Activated CD8-positive, alpha-beta memory T cell treated with anti-CD3 and anti-CD28 coated beads for 24 hours (primary cell): ENCODE measurements around the gene CYP11A1.

Source experiments
- DNase-seq: peaks from one replicate; pipeline ENCODE4 v3.0.0-alpha.2; 2020

The CYP11A1 gene

GRCh38 chr15:74367296-74367854, at the start of gene CYP11A1:
CYP11A1 (minus strand) TSS chr15:74367646; CDS start chr15:74367585, 61 bp downstream.
- peak; percentile 51 for DNase-seq

- no peak for DNase-seq
These were observed 49.8 kb upstream of the CYP11A1 start for GRCh38 chr15:74417225-74417624.

GRCh38 chr15:74415966-74416916, 48.8 kb upstream of the CYP11A1 start:
- no peak for DNase-seq

GRCh38 chr15:74414603-74415338, 47.3 kb upstream of the CYP11A1 start:
- no peak for DNase-seq

DNA sequence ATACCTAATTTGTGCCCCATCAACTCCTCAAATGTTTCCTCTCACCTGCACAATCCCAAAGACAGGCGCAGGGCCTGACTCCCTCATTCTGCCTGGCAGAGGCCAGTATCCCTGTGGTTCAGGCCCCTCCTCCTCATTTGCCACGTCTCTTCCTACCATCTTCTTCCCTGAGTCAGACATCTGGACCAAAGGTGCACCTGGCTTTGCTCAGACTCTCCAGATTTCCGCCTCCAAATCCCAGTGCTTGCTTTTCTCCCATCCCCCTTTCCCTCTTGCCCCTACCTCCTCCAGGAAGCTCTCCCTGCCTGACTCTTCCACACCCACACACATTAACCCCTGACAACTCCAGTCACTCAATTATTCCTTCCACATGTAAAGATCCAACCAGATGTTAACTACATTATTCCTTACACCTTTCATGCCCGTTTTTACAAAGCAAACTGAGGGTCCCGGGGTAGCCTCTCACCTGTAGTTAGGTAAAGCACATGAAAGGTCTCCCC, 46.7 kb upstream of the CYP11A1 start:
- no peak for DNase-seq

DNA sequence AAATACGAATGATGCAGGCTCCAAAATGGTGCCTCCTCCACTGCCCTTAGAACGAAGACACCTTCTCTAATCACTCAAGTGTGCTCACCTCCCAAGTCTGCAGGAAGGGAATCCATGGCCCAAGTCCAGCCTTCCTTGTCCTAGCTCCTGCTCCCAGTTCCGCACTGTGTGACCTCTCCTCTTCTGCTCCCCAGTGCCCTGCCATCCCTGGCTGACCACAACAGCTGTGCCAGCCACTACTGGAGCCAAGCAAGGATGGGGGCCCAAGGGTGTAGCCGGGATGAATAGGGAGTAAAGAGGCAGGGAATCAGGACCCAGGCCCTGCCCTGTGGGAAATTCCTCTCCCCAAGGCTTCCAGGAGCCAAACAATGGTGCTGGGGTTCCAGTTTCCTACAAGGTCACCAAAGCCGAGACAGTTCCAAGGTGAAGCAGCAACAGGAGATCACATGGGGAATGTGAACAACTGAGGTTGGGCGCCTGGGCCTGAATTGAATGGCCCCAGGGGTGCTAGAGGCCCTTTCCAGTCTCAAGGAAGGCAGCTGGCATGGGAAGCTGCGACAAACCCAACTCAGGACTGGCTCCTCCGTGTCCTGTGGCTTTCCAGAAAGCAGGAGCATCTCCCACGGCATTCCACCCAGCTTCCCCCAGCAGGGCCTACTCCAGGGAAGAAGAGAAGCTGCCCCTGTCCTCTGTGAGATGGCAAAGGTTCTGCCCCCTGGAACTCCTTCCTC, 46.1 kb upstream of the CYP11A1 start:
- no peak for DNase-seq

- DNase-seq, result no peak
These were observed 44.7 kb upstream of the CYP11A1 start for GRCh38 chr15:74412159-74412558.

DNA sequence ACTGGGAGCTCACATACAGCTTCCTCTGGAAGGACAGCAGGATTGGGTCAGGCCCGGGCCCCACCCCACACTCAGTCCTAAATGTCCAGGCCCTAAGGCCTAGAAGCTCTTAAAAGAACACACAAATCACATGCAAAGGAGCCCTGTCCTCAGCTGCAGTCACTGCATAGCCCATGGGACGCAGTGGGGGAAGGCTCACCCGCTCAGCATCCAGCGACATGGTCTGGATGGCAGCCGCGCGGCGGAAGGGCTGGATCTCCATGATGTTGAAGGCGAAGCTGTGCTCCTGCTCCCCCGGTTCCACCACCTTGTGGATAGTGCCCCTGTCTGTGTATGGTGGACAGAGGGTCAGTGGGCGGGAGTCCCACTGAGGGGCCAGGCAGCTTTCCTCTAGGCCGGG, 44.2 kb upstream of the CYP11A1 start:
- DNase-seq, result no peak

DNA sequence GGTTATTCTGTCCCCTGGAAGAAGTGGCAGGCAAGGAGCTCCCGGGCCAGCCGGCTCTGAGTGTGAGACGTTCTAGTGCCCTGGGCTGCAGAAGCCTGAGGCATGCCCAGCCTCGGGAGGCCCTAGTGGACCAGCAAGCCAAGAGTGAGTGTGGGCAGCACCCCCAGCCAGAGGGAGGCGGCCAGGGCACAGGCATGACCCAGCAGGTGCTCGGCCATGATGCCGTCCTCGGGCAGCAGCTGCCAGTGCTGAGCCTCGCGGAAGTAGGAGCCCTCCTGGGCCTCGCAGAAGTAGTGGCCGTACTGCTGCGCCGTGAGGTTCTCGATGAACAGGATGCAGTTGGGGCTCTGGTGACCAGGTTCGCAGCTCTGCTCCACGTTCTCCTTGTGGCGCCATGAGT, 43.1 kb upstream of the CYP11A1 start:
- DNase-seq, result no peak

DNA sequence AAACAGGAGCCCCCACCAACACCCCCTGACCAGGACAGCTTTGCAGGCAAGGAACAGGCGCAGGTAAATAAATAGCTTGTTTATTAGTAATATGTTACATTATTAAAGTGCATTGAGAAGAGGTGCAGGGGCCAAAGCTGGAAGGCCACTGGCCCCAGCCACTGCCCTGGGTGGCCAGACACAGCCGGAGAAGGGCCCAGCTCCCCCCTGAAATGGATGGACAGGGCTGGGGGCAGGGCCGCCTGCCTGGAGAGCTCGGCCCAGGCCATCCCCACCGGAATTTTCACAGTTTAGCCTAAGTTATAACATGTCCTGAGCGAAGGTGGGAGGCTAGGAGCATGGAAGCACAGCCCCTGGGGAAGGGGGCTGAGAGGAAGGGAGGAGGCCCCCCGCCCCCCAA, 41.8 kb upstream of the CYP11A1 start:
- no peak for DNase-seq

GRCh38 chr15:74408815-74409214, 41.4 kb upstream of the CYP11A1 start:
- no peak for DNase-seq

GRCh38 chr15:74408385-74408784, 40.9 kb upstream of the CYP11A1 start:
- DNase-seq, result no peak

GRCh38 chr15:74406992-74407705, 39.7 kb upstream of the CYP11A1 start:
- DNase-seq, result no peak

DNA sequence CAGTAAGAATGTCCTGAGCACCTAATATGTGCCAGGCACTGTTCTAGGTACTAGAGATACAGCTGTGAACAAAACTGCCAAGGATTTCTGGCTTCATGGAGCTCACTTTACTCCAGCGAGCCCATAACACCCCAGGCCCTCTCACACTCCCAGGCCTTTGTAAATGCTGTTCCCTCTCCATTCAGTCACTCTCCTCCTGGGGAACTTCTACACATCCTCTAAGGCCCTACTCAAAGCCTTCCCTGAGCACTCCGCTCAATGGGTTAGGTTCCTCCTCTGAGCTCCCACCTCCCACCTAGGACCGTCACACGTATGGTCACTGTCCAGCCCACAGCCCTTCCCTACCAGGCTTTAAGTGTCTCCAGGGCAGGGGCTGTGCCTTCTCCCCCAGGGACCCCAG, 39.1 kb upstream of the CYP11A1 start:
- no peak for DNase-seq

DNA sequence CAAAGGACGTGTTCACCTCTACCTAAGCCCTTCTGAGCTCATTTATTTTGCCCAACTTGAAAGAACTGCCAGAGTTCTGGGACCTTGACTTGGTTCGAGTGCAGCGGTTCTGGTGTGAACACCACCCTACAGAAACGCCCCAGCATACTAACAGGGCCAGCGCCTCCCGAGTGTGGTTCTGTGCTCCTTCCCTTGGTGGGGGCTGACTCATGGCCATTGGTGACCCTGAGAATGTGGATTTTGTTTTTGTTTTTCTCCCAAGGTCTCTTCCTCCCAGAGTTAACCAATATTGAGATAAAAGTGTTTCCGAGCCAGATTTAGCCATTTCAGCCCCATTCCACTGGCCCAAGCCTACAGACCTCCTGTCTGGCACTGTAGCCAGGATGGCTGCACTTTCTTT, 38.4 kb upstream of the CYP11A1 start:
- no peak for DNase-seq

DNA sequence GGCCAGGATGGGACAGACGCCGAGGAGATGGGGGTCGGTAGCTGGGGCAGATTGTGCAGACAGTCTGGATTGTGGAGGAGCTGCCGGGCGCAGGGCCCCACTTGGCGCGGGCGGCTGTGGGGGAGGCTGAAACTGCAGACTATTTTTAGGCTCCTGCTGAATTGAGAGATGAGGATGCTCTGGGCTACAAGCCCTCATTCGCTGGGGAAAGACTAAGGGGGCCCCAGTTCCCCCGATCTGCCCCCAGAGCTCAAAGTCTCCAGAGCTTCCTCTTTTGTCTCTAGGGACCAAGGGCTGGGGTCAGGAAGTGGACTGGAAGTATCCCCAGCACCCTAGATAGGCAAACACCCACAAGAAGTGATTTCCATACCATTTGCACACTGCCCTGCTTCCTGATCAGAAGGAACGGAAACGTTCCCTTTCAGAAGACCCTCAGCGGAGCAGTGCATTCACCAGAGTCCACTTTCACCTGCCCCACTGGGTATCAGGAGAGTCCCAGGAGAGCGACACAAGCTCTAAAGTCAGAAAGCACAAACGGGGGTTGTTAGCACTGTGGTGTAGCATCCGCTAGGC, 36.6 kb upstream of the CYP11A1 start:
- no peak for DNase-seq

- no peak for DNase-seq
These were observed 36.1 kb upstream of the CYP11A1 start for GRCh38 chr15:74403588-74403919.

- DNase-seq, result peak; percentile 90
These were observed 35.6 kb upstream of the CYP11A1 start for GRCh38 chr15:74402873-74403587.

- DNase-seq, result no peak
These were observed 34.9 kb upstream of the CYP11A1 start for GRCh38 chr15:74402337-74402841.

GRCh38 chr15:74400915-74401757, 33.7 kb upstream of the CYP11A1 start:
- peak; percentile 81 for DNase-seq
